Hepatic stellate cell (primary cell): ENCODE data around the gene OR56A1.

Source experiments
- DNase-seq: peaks from one replicate; pipeline ENCODE4 v3.0.0; 2011; ENCODE audit warnings: low spot score

OR56A1 gene

GRCh38 chr11:5989203-5989602 is 41.4 kb downstream of the OR56A1 start:
- DNase-seq: no peak

DNA sequence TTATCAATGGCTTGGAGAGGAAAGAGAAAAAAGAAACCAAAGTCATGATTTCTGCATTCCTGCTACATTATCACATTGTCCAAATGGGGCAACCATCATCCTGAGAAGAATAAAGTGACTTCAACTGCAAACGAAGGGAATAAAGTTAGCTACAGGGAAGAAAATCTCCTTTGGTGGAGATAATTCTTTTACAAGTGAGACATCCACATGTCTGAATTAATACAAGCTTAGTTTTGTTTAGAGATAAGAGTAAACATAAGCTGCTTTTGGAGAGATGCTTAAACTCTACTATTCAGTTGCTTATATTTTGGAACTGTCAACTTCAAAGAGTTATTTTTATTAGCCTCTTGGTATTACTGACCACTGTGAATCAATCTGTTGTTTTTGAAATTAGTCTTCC is 43.7 kb downstream of the OR56A1 start, which contains the start of gene OR52L1:
OR52L1 (minus strand) TSS at position 101 of the 400 bp plus-strand sequence; CDS start at position 46, 55 bp downstream.
- DNase-seq: no peak

DNA sequence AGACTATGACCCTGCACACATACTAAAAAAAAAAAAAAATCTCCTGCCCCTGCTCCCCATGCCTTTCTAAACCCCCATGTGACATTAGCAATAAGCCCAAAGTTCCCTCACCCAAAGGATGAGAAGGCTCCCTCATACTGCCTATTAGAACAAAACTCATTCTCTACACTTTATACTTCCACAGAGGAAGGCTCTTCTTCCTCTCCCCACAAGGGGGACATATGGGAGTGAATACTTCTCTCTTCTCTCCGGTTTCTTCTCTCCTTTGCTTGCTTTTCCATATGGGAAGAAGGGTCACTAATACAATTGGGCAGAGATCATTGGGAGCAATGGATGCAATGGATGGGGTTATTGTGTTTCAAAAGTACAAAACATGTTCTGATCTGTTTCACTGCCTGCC is 47.1 kb downstream of the OR56A1 start:
- no peak for DNase-seq

- no peak for DNase-seq
Measured at GRCh38 chr11:5973530-5973929, 57.0 kb downstream of the OR56A1 start.
